Lower leg skin (tissue), 4 donors: Measurements from ENCODE around the gene NPAS1. TPM values are rescaled to one million over a fixed set of nuclear protein-coding genes. Genes with fewer than 3 reads are reported as not detected.

Source experiments
- DNase-seq, 2 donors: peaks; one replicate each; pipeline ENCODE4 v3.0.0-alpha.2; 2019; ENCODE audit warnings: low spot score in 2 of 2
- H3K4me3 ChIP-seq: fragments of 200-600 bp; sonication (generic); 2 replicates; pipeline ENCODE4 v1.5.1; 2017; ENCODE audit warnings: mild to moderate bottlenecking, low read depth; ENCODE audit not compliant: poor library complexity, severe bottlenecking
- POLR2A ChIP-seq, 2 donors: fragments of 450-650 bp; IDR thresholded peaks; one replicate each; pipeline ENCODE4 v1.6.1; 2016 to 2017; ENCODE audit warnings: antibody characterized with exemption in 2 of 2, mild to moderate bottlenecking in 1 of 2, moderate library complexity in 1 of 2
- WGBS, 2 donors: methylation state at CpG; one replicate each; pipeline ENCODE4 v1.1.5; 2018; 5-methylcytosine and 5-hydroxymethylcytosine counted together
- intact Hi-C: fragments of 100-400 bp; cut with DNase I; formaldehyde crosslinking; loops from one replicate; pipeline ENCODE4 v1.15.0; 2023; ENCODE audit warnings: low total_unique reads
- total RNA-seq, 4 donors: library from RNA; depleted of rRNA; stranded (reverse); fragments of >200 nt; gene quantifications; one replicate each; pipeline ENCODE4 v1.1.0, GENCODE V29; 2016
- TF ChIP-seq, protein P1 (sequence below), 3 donors: fragments of 450-650 bp; IDR thresholded peaks; one replicate each; pipeline ENCODE4 v1.5.1; 2016; ENCODE audit warnings: antibody characterized with exemption in 3 of 3, mild to moderate bottlenecking in 3 of 3, moderate library complexity in 2 of 3

Gene NPAS1
- total RNA-seq, 4 donors from 2014 or later, result 5.7 to 24.3 (median 12.6) TPM

DNA sequence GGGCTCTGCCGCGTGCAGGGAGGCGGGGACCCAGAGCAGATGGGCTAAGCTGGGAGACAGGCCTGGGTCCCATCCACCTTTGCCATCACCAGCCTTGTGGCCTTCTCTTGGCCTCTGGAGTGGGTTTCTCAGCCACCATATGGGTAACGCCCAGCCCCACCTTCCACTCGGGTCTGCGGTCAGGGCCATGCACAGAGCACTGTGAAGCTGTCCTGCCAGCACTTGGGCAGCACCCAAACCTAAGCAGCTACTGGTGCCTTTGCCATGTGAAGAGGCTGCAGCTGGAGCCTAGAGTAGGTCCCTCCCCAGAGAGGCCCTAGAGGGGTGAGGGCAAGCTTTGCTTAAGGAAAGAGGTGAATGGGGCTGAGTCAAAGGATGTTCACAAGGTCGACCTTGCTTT, 24.1 kb upstream of the NPAS1 start:
- TF ChIP-seq, protein P1, sequence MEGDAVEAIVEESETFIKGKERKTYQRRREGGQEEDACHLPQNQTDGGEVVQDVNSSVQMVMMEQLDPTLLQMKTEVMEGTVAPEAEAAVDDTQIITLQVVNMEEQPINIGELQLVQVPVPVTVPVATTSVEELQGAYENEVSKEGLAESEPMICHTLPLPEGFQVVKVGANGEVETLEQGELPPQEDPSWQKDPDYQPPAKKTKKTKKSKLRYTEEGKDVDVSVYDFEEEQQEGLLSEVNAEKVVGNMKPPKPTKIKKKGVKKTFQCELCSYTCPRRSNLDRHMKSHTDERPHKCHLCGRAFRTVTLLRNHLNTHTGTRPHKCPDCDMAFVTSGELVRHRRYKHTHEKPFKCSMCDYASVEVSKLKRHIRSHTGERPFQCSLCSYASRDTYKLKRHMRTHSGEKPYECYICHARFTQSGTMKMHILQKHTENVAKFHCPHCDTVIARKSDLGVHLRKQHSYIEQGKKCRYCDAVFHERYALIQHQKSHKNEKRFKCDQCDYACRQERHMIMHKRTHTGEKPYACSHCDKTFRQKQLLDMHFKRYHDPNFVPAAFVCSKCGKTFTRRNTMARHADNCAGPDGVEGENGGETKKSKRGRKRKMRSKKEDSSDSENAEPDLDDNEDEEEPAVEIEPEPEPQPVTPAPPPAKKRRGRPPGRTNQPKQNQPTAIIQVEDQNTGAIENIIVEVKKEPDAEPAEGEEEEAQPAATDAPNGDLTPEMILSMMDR (IDR thresholded peaks at IDR 0.05), result no peak
- TF ChIP-seq POLR2A (IDR thresholded peaks at IDR 0.05), result no peak

DNA sequence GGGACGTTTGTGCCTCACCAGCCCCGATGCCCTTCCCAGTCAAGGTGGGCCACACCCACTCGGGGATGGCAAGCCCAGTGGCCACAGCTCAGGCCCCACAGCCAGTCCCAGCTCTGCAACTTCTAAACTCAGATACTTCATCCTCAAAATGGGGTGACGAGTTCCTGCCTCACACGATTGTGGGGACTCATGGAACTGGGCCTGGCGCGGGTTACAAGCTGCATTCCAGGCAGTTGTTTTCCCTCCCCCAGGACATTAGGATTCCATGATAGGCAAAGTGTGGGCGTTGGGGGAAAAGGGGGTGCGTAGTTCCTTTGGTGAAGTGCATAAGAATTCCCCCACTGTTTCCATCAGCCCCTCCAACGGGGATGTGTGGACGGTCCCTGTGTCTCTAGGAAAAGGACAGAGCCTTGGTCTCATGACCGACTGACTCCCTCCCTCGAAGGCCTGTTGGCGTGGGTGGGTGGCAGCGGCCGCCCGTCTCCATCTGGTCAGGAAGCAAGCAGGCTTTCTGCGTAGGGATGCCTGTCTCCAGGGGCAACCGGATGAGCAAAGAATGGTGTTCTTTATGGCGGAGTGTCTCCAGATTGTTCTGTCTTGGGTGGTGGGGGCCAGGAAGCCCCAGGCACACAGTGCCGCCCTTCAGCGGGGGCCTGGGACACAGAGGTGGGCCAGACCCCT, 21.1 kb upstream of the NPAS1 start:
- TF ChIP-seq, protein P1 (IDR thresholded peaks at IDR 0.05), result no peak
- no peak for TF ChIP-seq POLR2A (IDR thresholded peaks at IDR 0.05)
- WGBS, 2 donors, result 83 to 88% methylated on average over 22 of the region's 22 CpGs
- intact Hi-C loops, result no loop called here
- H3K4me3 ChIP-seq, result no peak overlapping the region
- no peak for DNase-seq

More for the DNA sequence above, 24.1 kb upstream of the NPAS1 start:
- WGBS, 2 donors, result 82 to 86% methylated on average over 7 of the region's 7 CpGs
- no peak for DNase-seq
- intact Hi-C loops, result no loop called here
- no peak overlapping the region for H3K4me3 ChIP-seq

DNA sequence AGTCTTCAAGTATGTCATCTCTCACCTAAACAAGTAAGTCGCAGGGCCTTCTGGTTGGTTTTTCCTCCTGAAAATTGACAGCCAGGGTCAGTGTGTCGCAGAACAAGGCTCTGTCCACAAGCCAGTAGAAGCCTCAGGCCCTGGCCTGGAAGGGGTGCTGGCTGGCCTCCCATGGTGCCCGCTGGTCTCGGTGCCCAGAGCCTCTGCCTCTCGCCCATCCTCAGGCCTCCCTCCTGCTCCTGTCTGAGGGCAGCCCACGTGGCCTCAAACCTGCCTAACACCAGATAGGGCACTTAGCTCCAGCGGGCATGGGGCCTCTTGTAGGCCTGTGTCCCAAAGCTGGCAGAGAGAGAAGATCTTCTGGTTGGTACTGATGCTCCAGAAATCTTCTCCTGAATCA, 20.3 kb upstream of the NPAS1 start:
- DNase-seq, result no peak
- WGBS, 2 donors, result 90 to 93% methylated on average over 7 of the region's 7 CpGs
- TF ChIP-seq, protein P1 (IDR thresholded peaks at IDR 0.05), result no peak
- TF ChIP-seq POLR2A (IDR thresholded peaks at IDR 0.05), result no peak
- H3K4me3 ChIP-seq, result no peak overlapping the region
- intact Hi-C loops, result no loop called here

DNA sequence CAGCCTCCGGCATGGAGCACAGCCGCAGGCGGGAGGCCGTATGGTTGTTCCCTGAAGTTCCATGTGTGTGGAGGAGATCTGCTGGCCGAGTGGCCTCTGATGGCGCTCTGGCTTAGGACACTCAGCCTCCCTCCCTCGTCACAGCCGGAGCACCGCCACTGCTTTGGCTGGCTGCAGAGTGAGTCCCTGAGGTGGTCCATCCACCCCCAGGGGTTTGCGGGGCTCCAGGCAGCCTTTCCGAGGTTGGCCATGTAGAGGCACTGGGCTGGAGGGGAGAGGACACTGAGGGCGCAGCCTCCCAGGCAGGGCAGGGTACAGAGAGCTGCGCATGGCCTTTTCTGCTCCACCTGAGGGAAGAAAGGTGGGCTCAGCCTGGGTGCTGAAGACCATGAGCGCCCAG, 19.8 kb upstream of the NPAS1 start:
- H3K4me3 ChIP-seq, result no peak overlapping the region
- DNase-seq, result no peak
- 95 to 96% methylated on average over 6 to 14 of the region's 14 CpGs for WGBS, 2 donors
- TF ChIP-seq POLR2A (IDR thresholded peaks at IDR 0.05), result no peak
- TF ChIP-seq, protein P1 (IDR thresholded peaks at IDR 0.05), result no peak
- intact Hi-C loops, result loop anchor here (10.0 kb wide), 1 partner anchor 245 kb away; no protein-coding TSS in a partner anchor

DNA sequence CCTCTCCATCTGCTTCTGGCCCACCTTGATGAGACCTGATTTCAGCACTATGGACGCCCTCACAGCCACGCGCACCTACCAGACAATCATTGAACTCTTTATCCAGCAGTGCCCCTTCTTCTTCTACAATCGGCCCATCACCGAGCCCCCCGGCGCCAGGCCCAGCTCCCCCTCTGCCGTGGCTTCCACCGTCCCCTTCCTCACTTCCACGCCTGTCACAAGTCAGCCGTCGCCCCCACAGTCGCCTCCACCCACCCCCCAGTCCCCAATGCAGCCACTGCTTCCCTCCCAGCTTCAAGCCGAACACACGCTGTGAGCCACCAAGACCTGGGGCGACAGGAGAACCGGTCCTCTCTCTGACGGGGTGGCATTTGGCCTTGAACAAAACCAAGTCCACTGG, 19.3 kb upstream of the NPAS1 start:
- no peak for TF ChIP-seq POLR2A (IDR thresholded peaks at IDR 0.05)
- DNase-seq, result no peak
- WGBS, 2 donors, result 94 to 97% methylated on average over 18 of the region's 18 CpGs
- H3K4me3 ChIP-seq, result no peak overlapping the region
- intact Hi-C loops, result loop anchor here (10.0 kb wide), 1 partner anchor 246 kb away; no protein-coding TSS in a partner anchor

DNA sequence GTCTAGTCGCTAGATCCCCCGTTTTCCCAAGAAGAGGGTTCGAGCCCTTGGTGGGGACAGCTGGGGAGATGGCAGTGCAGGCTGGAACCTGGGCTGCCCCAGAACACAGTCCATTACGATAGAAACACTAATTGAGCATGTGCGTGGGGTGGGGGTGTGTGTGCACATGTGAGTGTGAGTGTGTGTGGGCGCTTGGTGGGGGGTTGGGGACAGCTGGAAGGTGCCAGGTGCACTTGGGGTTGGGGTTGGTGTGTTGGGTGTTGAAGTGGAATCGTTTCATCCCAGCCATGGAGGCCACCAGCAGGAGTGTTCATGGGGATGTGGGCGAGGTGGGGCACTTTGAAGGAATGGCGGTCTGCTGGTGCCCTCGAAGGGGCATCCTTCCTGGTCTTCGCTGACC, 18.1 kb upstream of the NPAS1 start:
- no peak overlapping the region for H3K4me3 ChIP-seq
- no peak for TF ChIP-seq POLR2A (IDR thresholded peaks at IDR 0.05)
- intact Hi-C loops, result loop anchor here (10.0 kb wide), 1 partner anchor 247 kb away; no protein-coding TSS in a partner anchor
- WGBS, 2 donors, result 88 to 89% methylated on average over 11 of the region's 11 CpGs
- no peak for DNase-seq
